Measurements from ENCODE around the gene FOXD1. TPM values are rescaled to one million over a fixed set of nuclear protein-coding genes. Genes with fewer than 3 reads are reported as not detected.

The FOXD1 gene
- total RNA-seq (10 to 100 TPM in 1 of 2 donors, 1 to 10 TPM in 1; 7.4 to 12.8 TPM), polyA plus RNA-seq (ENCODE audit: insufficient read depth, low read depth, low replicate concordance) (9.1 TPM)
- long read RNA-seq, donor 1, partial matches to known transcripts = 0 of 3 reads
- long read RNA-seq, donor 1, other reads (novel, unspliced or antisense) = 0 of 3 reads
- long read RNA-seq, donor 2 = 0 reads

GRCh38 chr5:73448463-73449136, at the start of gene FOXD1:
Gene FOXD1, minus strand, starts transcription at chr5:73448777. Its CDS starts 415 bp downstream, at chr5:73448362.
- peak within 1 kb of the TSS; percentile 42 to 47 for H3K4me3 ChIP-seq
- peaks cover 6% of the 10 kb centered on the region for H3K27me3 ChIP-seq
- TF ChIP-seq POLR2A (IDR thresholded peaks at IDR 0.05) = no peak
- no peak for TF ChIP-seq CTCF (IDR thresholded peaks at IDR 0.05)
- 2% methylated on average over 34 to 44 of the region's 59 CpGs for WGBS, 2 donors
- no peaks in the 10 kb centered on the region for H3K9me3 ChIP-seq
- H3K4me1 ChIP-seq = peaks cover 6% of the 10 kb centered on the region
- DNase-seq = peak; percentile 84
- no peaks in the 10 kb centered on the region for H3K36me3 ChIP-seq (ENCODE audit: low read depth, missing control alignments)
- intact Hi-C loops (cut with DNase I; ENCODE audit: low total_unique reads) = no loop called here
- peak within 1 kb of the TSS in 1 of 2 donors; percentile 53 for H3K27ac ChIP-seq

- H3K4me1 ChIP-seq = peaks cover 13% of the 10 kb centered on the region
- no peaks in the 10 kb centered on the region for H3K36me3 ChIP-seq (ENCODE audit: low read depth, missing control alignments)
- 22 to 32% methylated on average over 16 of the region's 16 CpGs for WGBS, 2 donors
- intact Hi-C loops (cut with DNase I; ENCODE audit: low total_unique reads) = no loop called here
- peak overlapping the region; percentile 95 to 98 for H3K27ac ChIP-seq
- H3K4me3 ChIP-seq = peak overlapping the region; percentile 95 to 97
- no peak for DNase-seq
- no peaks in the 10 kb centered on the region for H3K27me3 ChIP-seq
- TF ChIP-seq POLR2A (IDR thresholded peaks at IDR 0.05) = no peak
- no peak for TF ChIP-seq CTCF (IDR thresholded peaks at IDR 0.05)
- no peaks in the 10 kb centered on the region for H3K9me3 ChIP-seq
These were observed 49.0 kb upstream of the FOXD1 start for GRCh38 chr5:73497497-73498056.

- Histone ChIP-seq H3K27me3 (no peaks in the 10 kb centered on the region), H3K9me3 (no peaks in the 10 kb centered on the region), H3K27ac (peak overlapping the region; percentile 95 to 98), H3K36me3 (ENCODE audit: low read depth, missing control alignments) (no peaks in the 10 kb centered on the region), H3K4me3 (peak overlapping the region in 1 of 2 donors; percentile 95), H3K4me1 (peaks cover 13% of the 10 kb centered on the region)
- DNase-seq = no peak
- TF ChIP-seq CTCF (IDR thresholded peaks at IDR 0.05) (no peak), POLR2A (IDR thresholded peaks at IDR 0.05) (no peak)
- 43 to 48% methylated on average over 1 of the region's 1 CpG for WGBS, 2 donors
- intact Hi-C loops (cut with DNase I; ENCODE audit: low total_unique reads) = no loop called here
These were observed 48.4 kb upstream of the FOXD1 start for GRCh38 chr5:73496984-73497457.

GRCh38 chr5:73495772-73496335, 47.3 kb upstream of the FOXD1 start:
- intact Hi-C loops (cut with DNase I; ENCODE audit: low total_unique reads) = no loop called here
- H3K36me3 ChIP-seq (ENCODE audit: low read depth, missing control alignments) = no peaks in the 10 kb centered on the region
- DNase-seq = no peak
- H3K4me3 ChIP-seq = no peak overlapping the region
- H3K4me1 ChIP-seq = peaks cover 13% of the 10 kb centered on the region
- no peak for TF ChIP-seq CTCF (IDR thresholded peaks at IDR 0.05)
- TF ChIP-seq POLR2A (IDR thresholded peaks at IDR 0.05) = no peak
- no peaks in the 10 kb centered on the region for H3K9me3 ChIP-seq
- no peaks in the 10 kb centered on the region for H3K27me3 ChIP-seq
- no peak overlapping the region for H3K27ac ChIP-seq
- WGBS, 2 donors = 88 to 96% methylated on average over 4 of the region's 4 CpGs

Measured in testis (tissue), 5 donors.